K562 (cell line): ENCODE data around the gene PXN. TPM values are rescaled to one million over a fixed set of nuclear protein-coding genes. Genes with fewer than 3 reads are reported as not detected.

ENCODE experiments used
- ARNT ChIP-seq, 2 experiments: fragments of 450-650 bp; IDR thresholded peaks; 2 replicates each; pipeline ENCODE4 v1.6.1; 2016; ENCODE audit warnings: mild to moderate bottlenecking in 1 of 2
- EGR1 ChIP-seq: fragments of 450-650 bp; conservative IDR thresholded peaks from 2 replicates; pipeline ENCODE4 v1.6.1; 2017; ENCODE audit warnings: mild to moderate bottlenecking
- FOXM1 ChIP-seq, 2 experiments: fragments of 450-650 bp in 1 of 2; sonication (generic) in 1 of 2; formaldehyde crosslinking in 1 of 2; IDR thresholded peaks; 2 replicates each; pipeline versions ENCODE4 v1.6.1 to v1.9.0; 2017 to 2022; ENCODE audit warnings: low read depth in 2 of 2, mild to moderate bottlenecking in 2 of 2, missing genetic modification reagents in 1 of 2, moderate library complexity in 1 of 2
- HSF4 ChIP-seq: fragments of 250-450 bp; sonication (Bioruptor Pico); IDR thresholded peaks from 2 replicates; pipeline ENCODE4 v2.1.2; 2022; ENCODE audit warnings: mild to moderate bottlenecking, moderate library complexity, borderline replicate concordance
- IRF1 ChIP-seq: sonication (generic); formaldehyde crosslinking; IDR thresholded peaks from 2 replicates; pipeline ENCODE4 v1.8.0; 2022; ENCODE audit warnings: missing genetic modification reagents, mild to moderate bottlenecking, borderline replicate concordance
- KDM4B ChIP-seq, 2 experiments: fragments of 450-650 bp in 1 of 2; sonication (generic) in 1 of 2; IDR thresholded peaks; 2 replicates each; pipeline ENCODE4 v1.6.1; 2016 to 2017; ENCODE audit warnings: borderline replicate concordance in 2 of 2, antibody characterized with exemption in 1 of 2, low read depth in 1 of 2, mild to moderate bottlenecking in 1 of 2
- LEF1 ChIP-seq: fragments of 450-650 bp; IDR thresholded peaks from 2 replicates; pipeline ENCODE4 v1.6.1; 2016; ENCODE audit warnings: mild to moderate bottlenecking
- MCM2 ChIP-seq: fragments of 450-650 bp; IDR thresholded peaks from 2 replicates; pipeline ENCODE4 v1.6.1; 2017; ENCODE audit warnings: low read depth, mild to moderate bottlenecking
- MTA3 ChIP-seq: fragments of 450-650 bp; formaldehyde crosslinking; IDR thresholded peaks from 2 replicates; pipeline ENCODE4 v1.6.1; 2017; ENCODE audit warnings: mild to moderate bottlenecking, borderline replicate concordance
- MYNN ChIP-seq, 2 experiments: sonication (generic); formaldehyde crosslinking in 1 of 2; IDR thresholded peaks; 2 replicates each; pipeline versions ENCODE4 v1.5.0 to v1.6.1; 2016 to 2020; ENCODE audit warnings: antibody characterized with exemption in 1 of 2, missing genetic modification reagents in 1 of 2
- NKRF ChIP-seq: fragments of 450-650 bp; IDR thresholded peaks from 2 replicates; pipeline ENCODE4 v1.6.1; 2016; ENCODE audit warnings: borderline replicate concordance
- NR4A1 ChIP-seq, 2 experiments: fragments of 250-450 bp in 1 of 2; fragments of 450-650 bp in 1 of 2; sonication (Bioruptor Pico) in 1 of 2; IDR thresholded peaks; 2 replicates each; pipeline versions ENCODE4 v1.4.0 to v1.6.1; 2016 to 2020; ENCODE audit warnings: mild to moderate bottlenecking in 2 of 2, missing compliant biosample characterization in 1 of 2, missing genetic modification characterization in 1 of 2, moderate library complexity in 1 of 2
- PCBP1 ChIP-seq: fragments of 200-400 bp; formaldehyde crosslinking; IDR thresholded peaks from 2 replicates; pipeline ENCODE4 v1.6.1; 2018; ENCODE audit warnings: mild to moderate bottlenecking, low read depth, low read length; ENCODE audit not compliant: poor library complexity, severe bottlenecking
- PHF20 ChIP-seq: fragments of 450-650 bp; IDR thresholded peaks from 2 replicates; pipeline ENCODE4 v1.6.1; 2018; ENCODE audit not compliant: partially characterized antibody
- RAD21 ChIP-seq, 2 experiments: fragments of 250-450 bp in 1 of 2; fragments of 450-650 bp in 1 of 2; sonication (Bioruptor Pico) in 1 of 2; formaldehyde crosslinking in 1 of 2; IDR thresholded peaks in 1 of 2; conservative IDR thresholded peaks in 1 of 2; 2 replicates each; pipeline versions ENCODE4 v1.4.0 to v1.8.0; 2020 to 2022; ENCODE audit warnings: mild to moderate bottlenecking in 2 of 2, moderate library complexity in 1 of 2
- SMAD2 ChIP-seq: fragments of 150-350 bp; IDR thresholded peaks from 2 replicates; pipeline ENCODE4 v1.6.1; 2014; ENCODE audit warnings: low read depth, mild to moderate bottlenecking, low read length
- SMARCE1 ChIP-seq: fragments of 450-650 bp; IDR thresholded peaks from 2 replicates; pipeline ENCODE4 v1.7.1; 2016; ENCODE audit warnings: mild to moderate bottlenecking
- TEAD2 ChIP-seq: fragments of 450-650 bp; IDR thresholded peaks from 2 replicates; pipeline ENCODE4 v1.6.1; 2016; ENCODE audit warnings: missing genetic modification characterization, control low read depth, missing compliant biosample characterization
- TFE3 ChIP-seq: fragments of 450-650 bp; formaldehyde crosslinking; IDR thresholded peaks from 2 replicates; pipeline ENCODE4 v1.4.0; 2020; ENCODE audit warnings: mild to moderate bottlenecking, mixed read lengths
- ZNF175 ChIP-seq: fragments of 200-800 bp; sonication (Bioruptor generic); IDR thresholded peaks from 2 replicates; pipeline ENCODE4 v1.6.1; 2016; ENCODE audit warnings: low read depth, mild to moderate bottlenecking, missing genetic modification characterization, missing compliant biosample characterization
- ZNF24 ChIP-seq: fragments of 450-650 bp; IDR thresholded peaks from 2 replicates; pipeline ENCODE4 v1.6.1; 2016
- ZNF354B ChIP-seq: fragments of 250-450 bp; sonication (Bioruptor Pico); IDR thresholded peaks from 2 replicates; pipeline ENCODE4 v1.4.0; 2020
- ZNF655 ChIP-seq: fragments of 250-450 bp; sonication (Bioruptor Pico); IDR thresholded peaks from 2 replicates; pipeline ENCODE4 v1.5.0; 2021
- polyA plus RNA-seq, 8 experiments: library from polyadenylated mRNA; depleted of rRNA in 4 of 8; stranded (reverse) in 5 of 8; unstranded in 3 of 8; fragments of >200 nt; fragmentation: Nextera tagmentation in 2 of 8; fragmentation: Illumina TruSeq in 1 of 8; extraction: Ambion mirVana in 2 of 8; extraction: Trizol in 1 of 8; gene quantifications; 2 replicates each; pipeline versions ENCODE4 v1.2.1 to v1.2.3, GENCODE V29; 2011 to 2014; ENCODE audit warnings: inconsistent platforms in 1 of 8, missing spikeins in 1 of 8
- total RNA-seq, 7 experiments: library from RNA; depleted of rRNA in 6 of 7; stranded (reverse); fragments of >200 nt in 6 of 7; fragmentation: Illumina TruSeq in 2 of 7; extraction: Trizol in 2 of 7; gene quantifications; 2 replicates each; pipeline versions ENCODE4 v1.2.1 to v1.2.3, GENCODE V29; 2011 to 2021; ENCODE audit warnings: low replicate concordance in 1 of 7

Gene PXN
- total and polyA plus RNA-seq, 9 of the 15 experiments (the other 6 are each of a cell fraction or from before 2014, with no cell fraction given): 4.0 to 74.1 (median 18.6) TPM

GRCh38 chr12:120249266-120249874 lies 16.2 kb downstream of the PXN start (continued):
- TF ChIP-seq SMAD2: no peak
- no peak for TF ChIP-seq TFE3 (CRISPR knock-in tag)
- TF ChIP-seq TEAD2 (tag): no peak
- 0 out of 2 replicates have a peak, but pooled peaks have one; percentile 11 for TF ChIP-seq SMARCE1
- no peak for TF ChIP-seq ZNF24
- no peak for TF ChIP-seq HSF4 (CRISPR knock-in tag)
- 0 out of 4 replicates have a peak, but pooled peaks of 1 of the 2 experiments have one; percentile 29 for TF ChIP-seq ARNT (IDR thresholded peaks at IDR 0.05)
- no peak for TF ChIP-seq NKRF
- no peak for TF ChIP-seq RAD21 (CRISPR knock-in tag; conservative IDR thresholded peaks at IDR 0.05 in 1 of 2, IDR thresholded peaks at IDR 0.05 in 1 of 2)
- TF ChIP-seq LEF1: no peak
- no peak for TF ChIP-seq MTA3
- no peak for TF ChIP-seq ZNF354B
- no peak for TF ChIP-seq PHF20
- TF ChIP-seq ZNF175 (CRISPR knock-in tag): no peak
- TF ChIP-seq ZNF655 (CRISPR knock-in tag): no peak
- no peak for TF ChIP-seq NR4A1 (CRISPR knock-in tag; IDR thresholded peaks at IDR 0.05)
- no peak for TF ChIP-seq NR4A1 (tag; IDR thresholded peaks at IDR 0.05)
- no peak for TF ChIP-seq PCBP1
- TF ChIP-seq FOXM1 (IDR thresholded peaks at IDR 0.05; ENCODE audit: low read depth): no peak
- TF ChIP-seq FOXM1 (CRISPR knock-in tag; IDR thresholded peaks at IDR 0.05; ENCODE audit: low read depth): no peak
- TF ChIP-seq EGR1: no peak
- no peak for TF ChIP-seq MCM2
- no peak for TF ChIP-seq IRF1 (CRISPR knock-in tag)
- peak; percentile 97 for TF ChIP-seq MYNN (IDR thresholded peaks at IDR 0.05)
- TF ChIP-seq MYNN (CRISPR knock-in tag; IDR thresholded peaks at IDR 0.05): 0 out of 2 replicates have a peak, but pooled peaks have one; percentile 74
- TF ChIP-seq KDM4B (IDR thresholded peaks at IDR 0.05; ENCODE audit: borderline replicate concordance in 2 of 2, low read depth in 1 of 2): no peak
